Measurements from ENCODE around the gene SCG5.
"Not testable (repeated sequence)": the region's sequence is repeated elsewhere in the genome, so short reads cannot be mapped to it uniquely, and the experiment has no call there.

The SCG5 gene

GRCh38 chr15:32641517-32642059 lies at the start of gene SCG5:
SCG5 (plus strand) TSS chr15:32641710; CDS start chr15:32643593, 1,883 bp downstream.
- no peak for DNase-seq (ENCODE audit: low read depth)

- DNase-seq (ENCODE audit: low read depth), result not testable (repeated sequence)
Observed at GRCh38 chr15:32593151-32593550, 48.4 kb upstream of the SCG5 start, which contains the start of gene GOLGA8N. GOLGA8N (plus strand) TSS chr15:32593456.

GRCh38 chr15:32609518-32609917 lies 32.0 kb upstream of the SCG5 start:
- DNase-seq (ENCODE audit: low read depth), result not testable (repeated sequence)

- not testable (repeated sequence) for DNase-seq (ENCODE audit: low read depth)
Observed at GRCh38 chr15:32610719-32611118, 30.8 kb upstream of the SCG5 start.

GRCh38 chr15:32614712-32615050 lies 26.8 kb upstream of the SCG5 start:
- DNase-seq (ENCODE audit: low read depth), result not testable (repeated sequence)

GRCh38 chr15:32615051-32615870 lies 26.2 kb upstream of the SCG5 start, which contains the start of gene ARHGAP11A:
ARHGAP11A (plus strand) TSS chr15:32615504; CDS start chr15:32616212, 708 bp downstream.
- peak; percentile 73 for DNase-seq (ENCODE audit: low read depth)

GRCh38 chr15:32615871-32616426 lies 25.6 kb upstream of the SCG5 start:
- not testable (repeated sequence) for DNase-seq (ENCODE audit: low read depth)

- no peak for DNase-seq (ENCODE audit: low read depth)
Observed at GRCh38 chr15:32636410-32636809, 5.1 kb upstream of the SCG5 start.

GRCh38 chr15:32636908-32637567 lies 4.5 kb upstream of the SCG5 start:
- no peak for DNase-seq (ENCODE audit: low read depth)

- no peak for DNase-seq (ENCODE audit: low read depth)
Observed at GRCh38 chr15:32637704-32638103, 3.8 kb upstream of the SCG5 start.

GRCh38 chr15:32642667-32643435 lies 1.3 kb downstream of the SCG5 start:
- no peak for DNase-seq (ENCODE audit: low read depth)

GRCh38 chr15:32643907-32644445 lies 2.5 kb downstream of the SCG5 start:
- DNase-seq (ENCODE audit: low read depth), result no peak

GRCh38 chr15:32646291-32646690 lies 4.8 kb downstream of the SCG5 start:
- DNase-seq (ENCODE audit: low read depth), result no peak

- no peak for DNase-seq (ENCODE audit: low read depth)
Observed at GRCh38 chr15:32649342-32649741, 7.8 kb downstream of the SCG5 start.

- DNase-seq (ENCODE audit: low read depth), result no peak
Observed at GRCh38 chr15:32651229-32651837, 9.8 kb downstream of the SCG5 start.

- DNase-seq (ENCODE audit: low read depth), result no peak
Observed at GRCh38 chr15:32652178-32652577, 10.7 kb downstream of the SCG5 start.

- DNase-seq (ENCODE audit: low read depth), result no peak
Observed at GRCh38 chr15:32656091-32656490, 14.6 kb downstream of the SCG5 start.

GRCh38 chr15:32656496-32656895 lies 15.0 kb downstream of the SCG5 start:
- no peak for DNase-seq (ENCODE audit: low read depth)

- DNase-seq (ENCODE audit: low read depth), result no peak
Observed at GRCh38 chr15:32657198-32657883, 15.8 kb downstream of the SCG5 start.

GRCh38 chr15:32657941-32658340 lies 16.4 kb downstream of the SCG5 start:
- no peak for DNase-seq (ENCODE audit: low read depth)

Data from activated gamma-delta T cell treated with anti-CD3 and anti-CD28 coated beads, Interleukin-2, amount 50 U/mL, for 16 hours (primary cell).